GM18499 (cell line): ENCODE measurements around the gene LIPT2.

ENCODE experiments used
- ATAC-seq: cut with Tn5 transposase; IDR thresholded peaks from one replicate; pipeline ENCODE4 v1.9.1; 2021; ENCODE audit warnings: moderate number of reproducible peaks; ENCODE audit not compliant: insufficient read depth, unreplicated experiment

The LIPT2 gene

GRCh38 chr11:74505911-74506310, 12.4 kb upstream of the LIPT2 start:
- ATAC-seq, result no peak

GRCh38 chr11:74504100-74504691, 10.7 kb upstream of the LIPT2 start:
- ATAC-seq, result no peak

GRCh38 chr11:74494916-74495315, 1.4 kb upstream of the LIPT2 start:
- ATAC-seq, result no peak

- ATAC-seq, result no peak
Measured at GRCh38 chr11:74493791-74494630, 487 bp upstream of the LIPT2 start.

GRCh38 chr11:74492084-74492483, 1.4 kb downstream of the LIPT2 start:
- no peak for ATAC-seq

GRCh38 chr11:74490941-74491340, 2.6 kb downstream of the LIPT2 start:
- ATAC-seq, result no peak

GRCh38 chr11:74487875-74488274, 5.6 kb downstream of the LIPT2 start:
- no peak for ATAC-seq

GRCh38 chr11:74485868-74486267, 7.7 kb downstream of the LIPT2 start:
- no peak for ATAC-seq

GRCh38 chr11:74480688-74481417, 12.7 kb downstream of the LIPT2 start:
- no peak for ATAC-seq

- ATAC-seq, result no peak
Measured at GRCh38 chr11:74479732-74480123, 13.8 kb downstream of the LIPT2 start.

- ATAC-seq, result no peak
Measured at GRCh38 chr11:74478877-74479731, 14.4 kb downstream of the LIPT2 start.

- no peak for ATAC-seq
Measured at GRCh38 chr11:74476536-74476935, 17.0 kb downstream of the LIPT2 start.

- no peak for ATAC-seq
Measured at GRCh38 chr11:74474316-74474715, 19.2 kb downstream of the LIPT2 start.

- ATAC-seq, result no peak
Measured at GRCh38 chr11:74473382-74474173, 19.9 kb downstream of the LIPT2 start.

GRCh38 chr11:74471668-74472429, 21.7 kb downstream of the LIPT2 start:
- ATAC-seq, result no peak

GRCh38 chr11:74471037-74471436, 22.5 kb downstream of the LIPT2 start:
- ATAC-seq, result no peak

- no peak for ATAC-seq
Measured at GRCh38 chr11:74470526-74470925, 23.0 kb downstream of the LIPT2 start.

- ATAC-seq, result no peak
Measured at GRCh38 chr11:74468936-74469335, 24.6 kb downstream of the LIPT2 start.

GRCh38 chr11:74468521-74468920, 25.0 kb downstream of the LIPT2 start:
- ATAC-seq, result no peak
